ENCODE measurements around the gene AHRR. TPM values are rescaled to one million over a fixed set of nuclear protein-coding genes. Genes with fewer than 3 reads are reported as not detected.

AHRR gene
- total and polyA plus RNA-seq, 2 of the 4 experiments (the other 2 are of a cell fraction): 15.6 to 37.1 TPM

GRCh38 chr5:443239-444151 is 122.0 kb downstream of the AHRR start:
- Histone ChIP-seq H4K8ac (ENCODE audit: low read depth in 2 of 2, low read length in 2 of 2) (peak overlapping the region; percentile 87 to 100), H3K79me1 (ENCODE audit: low read depth in 1 of 2, low read length in 2 of 2) (peaks cover 34 to 73% of the 10 kb centered on the region in 2 experiments), H2BK20ac (ENCODE audit: low read depth, low read length) (no peak overlapping the region), H3K4me1 (ENCODE audit: control insufficient read depth, insufficient read depth, low read length) (peaks cover 12% of the 10 kb centered on the region), H3K9ac (ENCODE audit: low read depth, low read length) (peak overlapping the region; percentile 97), H3K36me3 (ENCODE audit: control insufficient read depth, insufficient read depth, low read length) (peaks cover 23% of the 10 kb centered on the region), H4K91ac (ENCODE audit: insufficient read depth, low read depth, low read length) (peak overlapping the region; percentile 80), H3K4me2 (ENCODE audit: low read depth, low read length) (peak overlapping the region; percentile 96), H3K9me3 (ENCODE audit: control insufficient read depth, insufficient read depth, low read length) (no peaks in the 10 kb centered on the region), H3K4ac (ENCODE audit: low read depth, low read length) (peak overlapping the region; percentile 96), H3K56ac (ENCODE audit: extremely low read depth, insufficient read depth, low read length) (peak overlapping the region; percentile 74), H3K27me3 (ENCODE audit: control insufficient read depth, insufficient read depth, low read length) (no peaks in the 10 kb centered on the region), H2BK15ac (ENCODE audit: low read depth, low read length) (no peak overlapping the region; the same call in 2 of the 3 replicates), H4K5ac (ENCODE audit: low read depth, low read length) (peak overlapping the region; percentile 86), H2BK120ac (ENCODE audit: low read depth, low read length) (peak overlapping the region; percentile 68), H4K20me1 (ENCODE audit: insufficient read depth, low read length) (0 out of 2 replicates have a peak, but pooled peaks cover 14% of the 10 kb centered on the region), H3K27ac (ENCODE audit: insufficient read depth, low read length) (peak overlapping the region; percentile 77), H2AK5ac (ENCODE audit: low read depth, low read length) (peak overlapping the region; percentile 80), H3K14ac (replicated peaks; ENCODE audit: low read depth, low read length) (peak overlapping the region; percentile 94), H3K18ac (ENCODE audit: low read depth, low read length) (0 out of 2 replicates have a peak overlapping the region, but pooled peaks have one; percentile 38), H3K4me3 (ENCODE audit: insufficient read depth, low read depth, low read length) (peak overlapping the region; percentile 82), H3K9me1 (ENCODE audit: insufficient read depth, low read length) (peaks cover 4% of the 10 kb centered on the region; the same call in 1 of the 2 replicates), H2AFZ (replicated peaks; ENCODE audit: low read length, poor library complexity) (peak overlapping the region; percentile 90), H2BK5ac (ENCODE audit: low read depth, low read length, poor library complexity, severe bottlenecking) (peak overlapping the region; percentile 68), H2AK9ac (replicated peaks; ENCODE audit: low read depth, low read length, poor library complexity) (peak overlapping the region; percentile 96), H3K23ac (ENCODE audit: low read depth, low read length) (peak overlapping the region; percentile 81)
- in situ Hi-C loops (cut with MboI; ENCODE audit: low sequenced_read_pairs) (no loop called here), dilution Hi-C loops (cut with HindIII; ENCODE audit: low sequenced_read_pairs, unreplicated experiment) (no loop called here), intact Hi-C loops (cut with micrococcal nuclease) (loop anchor here (5.0 kb wide), 1 partner anchor 36 kb away; no protein-coding TSS in a partner anchor)
- no TSS peak for BruUV-seq (replicated peaks)
- DNase-seq: no peak
- 36% methylated on average over 14 of the region's 62 CpGs; no CpG with 5 or more reads in 1 of the 2 experiments for WGBS, 2 experiments (ENCODE audit: extremely low coverage in 2 of 2, insufficient read length in 1 of 2)
- peak; percentile 35 for ATAC-seq (ENCODE audit: low read depth)
- CTCF ChIA-PET: no interaction called here
- POLR2A ChIA-PET (ENCODE audit: unreplicated experiment): no interaction called here
- TF ChIP-seq RAD21 (IDR thresholded peaks at IDR 0.05; ENCODE audit: low read length): no peak
- TF ChIP-seq RFX5 (IDR thresholded peaks at IDR 0.05; ENCODE audit: low read depth, low read length): no peak
- no peak for TF ChIP-seq POLR2A (IDR thresholded peaks at IDR 0.05; ENCODE audit: low read depth, low read length)
- no peak for TF ChIP-seq NFE2L2 (IDR thresholded peaks at IDR 0.05; ENCODE audit: low read depth, low read length)
- no peak for TF ChIP-seq ELK1 (IDR thresholded peaks at IDR 0.05; ENCODE audit: borderline replicate concordance, low read depth, low read length)
- no peak for TF ChIP-seq MAFK (IDR thresholded peaks at IDR 0.05; ENCODE audit: low read depth, low read length)
- TF ChIP-seq CHD1 (IDR thresholded peaks at IDR 0.05; ENCODE audit: low read depth, low read length): no peak
- no peak; the same call in 1 of the 2 replicates for TF ChIP-seq MXI1 (IDR thresholded peaks at IDR 0.05; ENCODE audit: borderline replicate concordance, low read depth, low read length)
- TF ChIP-seq BHLHE40 (IDR thresholded peaks at IDR 0.05; ENCODE audit: low read depth, low read length): no peak
- no peak for TF ChIP-seq SMC3 (IDR thresholded peaks at IDR 0.05; ENCODE audit: low read depth, low read length)
- TF ChIP-seq FOS (IDR thresholded peaks at IDR 0.05; ENCODE audit: low read depth, low read length): no peak
- TF ChIP-seq CTCF (conservative IDR thresholded peaks at IDR 0.05; ENCODE audit: low read depth, low read length): no peak
- no peak for TF ChIP-seq RCOR1 (IDR thresholded peaks at IDR 0.05; ENCODE audit: insufficient replicate concordance, low read length)
- no peak for TF ChIP-seq USF2 (IDR thresholded peaks at IDR 0.05; ENCODE audit: low read depth, low read length)
